ENCODE measurements around the gene CADM1. TPM values are rescaled to one million over a fixed set of nuclear protein-coding genes. Genes with fewer than 3 reads are reported as not detected.

The CADM1 gene
- total RNA-seq, 6 experiments from 2014 or later: 21.1 to 56.7 (median 30.6) TPM

DNA sequence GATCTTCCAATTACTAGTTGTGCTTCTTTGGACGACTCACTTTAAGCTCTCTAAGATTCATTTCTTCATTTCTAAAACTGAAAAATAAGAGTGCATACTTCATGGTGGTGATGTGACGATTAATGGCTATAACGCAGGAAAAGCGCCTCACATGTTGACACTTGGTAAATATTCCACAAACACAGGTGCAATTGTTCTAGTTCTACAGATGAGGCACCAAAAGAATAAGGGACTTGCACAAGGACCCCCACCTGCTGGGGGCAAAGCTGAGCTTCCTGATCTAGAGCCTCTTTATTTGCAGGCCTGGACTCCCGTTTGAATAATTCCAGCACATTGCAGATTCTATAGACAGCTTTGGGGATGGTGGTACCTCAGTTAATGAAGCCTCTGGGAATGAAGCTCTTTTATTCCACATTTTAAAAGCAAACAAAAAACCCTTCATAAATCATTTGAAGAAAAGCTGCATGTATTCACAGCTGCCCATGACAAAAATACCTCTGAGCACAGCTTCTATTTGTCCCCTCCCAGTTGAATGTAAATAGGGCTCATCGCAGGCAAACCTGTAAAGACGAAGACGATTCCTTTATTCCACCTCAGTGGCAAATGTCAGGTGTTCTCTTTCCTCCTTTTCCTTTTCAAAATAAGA, 14.9 kb upstream of the CADM1 start:
- no peak for TF ChIP-seq POLR2A (IDR thresholded peaks at IDR 0.05)
- TF ChIP-seq, protein P1, sequence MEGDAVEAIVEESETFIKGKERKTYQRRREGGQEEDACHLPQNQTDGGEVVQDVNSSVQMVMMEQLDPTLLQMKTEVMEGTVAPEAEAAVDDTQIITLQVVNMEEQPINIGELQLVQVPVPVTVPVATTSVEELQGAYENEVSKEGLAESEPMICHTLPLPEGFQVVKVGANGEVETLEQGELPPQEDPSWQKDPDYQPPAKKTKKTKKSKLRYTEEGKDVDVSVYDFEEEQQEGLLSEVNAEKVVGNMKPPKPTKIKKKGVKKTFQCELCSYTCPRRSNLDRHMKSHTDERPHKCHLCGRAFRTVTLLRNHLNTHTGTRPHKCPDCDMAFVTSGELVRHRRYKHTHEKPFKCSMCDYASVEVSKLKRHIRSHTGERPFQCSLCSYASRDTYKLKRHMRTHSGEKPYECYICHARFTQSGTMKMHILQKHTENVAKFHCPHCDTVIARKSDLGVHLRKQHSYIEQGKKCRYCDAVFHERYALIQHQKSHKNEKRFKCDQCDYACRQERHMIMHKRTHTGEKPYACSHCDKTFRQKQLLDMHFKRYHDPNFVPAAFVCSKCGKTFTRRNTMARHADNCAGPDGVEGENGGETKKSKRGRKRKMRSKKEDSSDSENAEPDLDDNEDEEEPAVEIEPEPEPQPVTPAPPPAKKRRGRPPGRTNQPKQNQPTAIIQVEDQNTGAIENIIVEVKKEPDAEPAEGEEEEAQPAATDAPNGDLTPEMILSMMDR (IDR thresholded peaks at IDR 0.05): no peak
- no peaks in the 10 kb centered on the region for H3K27me3 ChIP-seq
- H3K36me3 ChIP-seq: no peaks in the 10 kb centered on the region
- 93% methylated on average over 8 of the region's 8 CpGs for WGBS (ENCODE audit: insufficient coverage, low coverage, low lambda C conversion rate, missing lambda C conversion rate)
- peaks cover 0 to 17% (median 0%) of the 10 kb centered on the region in 4 donors for H3K4me1 ChIP-seq
- no peak overlapping the region for H3K27ac ChIP-seq
- DNase-seq: no peak
- intact Hi-C loops (cut with DNase I): no loop called here
- no peak for ATAC-seq
- no peak overlapping the region for H3K4me3 ChIP-seq
- H3K9me3 ChIP-seq: no peaks in the 10 kb centered on the region

DNA sequence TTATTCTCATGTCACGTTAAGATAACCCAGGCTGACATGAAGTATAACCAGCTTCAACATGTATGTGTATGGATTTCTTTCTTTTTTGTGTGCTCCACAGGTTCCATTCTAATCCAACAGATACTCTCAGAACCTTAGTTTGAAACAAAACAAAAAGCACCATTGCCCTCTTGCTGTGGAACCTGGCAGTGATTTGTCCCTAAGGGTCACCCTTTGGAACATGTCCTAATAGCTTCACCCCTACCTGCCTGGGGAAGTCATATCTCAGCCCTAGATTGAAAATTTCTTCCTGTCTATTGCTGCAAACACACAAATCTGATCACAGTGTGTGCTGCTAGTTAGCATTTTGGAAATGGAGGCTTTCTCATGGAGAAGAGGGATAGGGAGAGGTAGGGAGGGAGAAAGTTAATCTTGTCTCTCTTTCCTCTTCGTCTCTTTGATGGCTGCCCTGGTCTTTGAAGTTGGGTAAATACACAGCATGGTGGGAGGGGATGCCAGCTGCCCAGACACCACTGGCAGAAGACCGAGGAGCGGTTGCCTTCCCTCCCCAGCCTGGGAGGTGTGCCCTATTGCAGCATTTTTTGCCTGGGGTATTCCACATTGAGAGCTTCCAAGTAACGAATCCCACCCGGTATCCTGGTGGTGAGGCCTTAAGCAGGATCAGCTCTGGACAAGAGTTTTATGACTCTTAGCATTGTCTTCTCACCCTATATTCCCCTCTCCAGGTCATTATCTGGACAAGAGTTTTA, 11.6 kb upstream of the CADM1 start:
- H3K36me3 ChIP-seq: no peaks in the 10 kb centered on the region
- no peak overlapping the region for H3K4me3 ChIP-seq
- DNase-seq (no peak), ATAC-seq (peak; percentile 45 to 81 (median 46))
- H3K27ac ChIP-seq: no peak overlapping the region
- H3K27me3 ChIP-seq: no peaks in the 10 kb centered on the region
- intact Hi-C loops (cut with DNase I): no loop called here
- TF ChIP-seq, protein P1 (IDR thresholded peaks at IDR 0.05): peak; percentile 20 to 36 (median 28)
- no peak for TF ChIP-seq POLR2A (IDR thresholded peaks at IDR 0.05)
- no peaks in the 10 kb centered on the region for H3K9me3 ChIP-seq
- WGBS (ENCODE audit: insufficient coverage, low coverage, low lambda C conversion rate, missing lambda C conversion rate): 83% methylated on average over 2 of the region's 6 CpGs
- H3K4me1 ChIP-seq: no peaks in the 10 kb centered on the region

DNA sequence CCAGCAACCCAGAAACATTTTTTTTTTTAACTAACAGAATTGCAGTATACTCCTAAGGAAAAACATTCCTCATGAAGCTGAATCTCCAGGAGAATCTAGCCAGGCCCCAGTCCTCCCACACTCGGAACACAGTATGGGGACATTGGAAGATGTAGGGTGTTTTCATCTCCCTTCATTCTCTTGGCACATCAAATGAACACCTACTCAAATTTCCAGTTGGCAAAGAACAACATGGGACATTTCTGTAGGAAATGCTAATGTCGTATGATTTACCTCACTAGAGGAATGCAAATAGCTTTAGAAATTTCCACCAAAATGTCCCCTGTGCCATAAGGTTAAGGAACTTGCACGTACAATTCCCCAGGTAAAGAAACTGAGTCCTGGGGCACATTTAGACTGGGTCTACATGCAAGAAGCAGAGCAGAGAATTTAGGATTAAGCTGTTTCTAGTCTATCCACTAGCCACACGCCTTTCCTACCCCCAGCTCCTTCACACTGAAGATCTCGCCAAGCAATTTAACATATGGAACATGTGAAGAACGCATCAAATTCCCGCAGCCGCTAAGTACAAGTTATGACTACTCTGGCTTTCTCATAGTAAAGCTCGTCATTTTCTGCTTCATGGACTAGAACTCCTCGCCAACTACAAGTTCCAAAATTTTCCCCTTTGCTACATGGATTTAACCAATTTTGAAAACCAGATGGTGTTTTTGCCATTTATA, 2.9 kb upstream of the CADM1 start:
- H3K27me3 ChIP-seq: no peaks in the 10 kb centered on the region
- no peak overlapping the region for H3K27ac ChIP-seq
- 88% methylated on average over 10 of the region's 10 CpGs for WGBS (ENCODE audit: insufficient coverage, low coverage, low lambda C conversion rate, missing lambda C conversion rate)
- TF ChIP-seq, protein P1 (IDR thresholded peaks at IDR 0.05): no peak
- no peaks in the 10 kb centered on the region for H3K9me3 ChIP-seq
- DNase-seq (no peak), ATAC-seq (no peak)
- no peaks in the 10 kb centered on the region for H3K4me1 ChIP-seq
- no peak overlapping the region for H3K4me3 ChIP-seq
- intact Hi-C loops (cut with DNase I): loop anchor here in 1 of 2 donors (10.0 kb wide), 1 partner anchor 172 kb away; no protein-coding TSS in a partner anchor
- H3K36me3 ChIP-seq: no peaks in the 10 kb centered on the region

DNA sequence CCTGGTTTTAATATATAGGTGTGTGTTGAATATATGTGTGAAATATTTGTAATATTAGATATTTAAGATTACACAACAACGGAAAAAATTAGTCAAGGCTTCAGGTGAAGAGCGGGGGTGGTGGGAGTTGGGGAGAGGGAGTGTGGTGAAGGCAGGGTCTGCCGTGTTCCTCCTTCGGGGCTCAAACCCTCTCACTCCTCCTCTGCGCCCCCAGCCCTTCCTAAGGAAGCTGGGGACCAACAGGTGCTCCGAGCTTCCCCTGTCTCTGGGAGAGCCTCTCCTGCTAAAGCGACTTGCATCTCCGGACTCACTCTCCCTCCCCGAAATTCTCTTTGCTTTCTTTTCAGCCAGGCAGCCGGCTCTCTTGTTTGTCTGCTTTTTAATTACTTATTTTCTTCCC, 960 bp upstream of the CADM1 start:
- H3K4me3 ChIP-seq: peak overlapping the region; percentile 69 to 71 (median 69)
- intact Hi-C loops (cut with DNase I): loop anchor here in 1 of 2 donors (10.0 kb wide), 1 partner anchor 170 kb away; no protein-coding TSS in a partner anchor
- no peaks in the 10 kb centered on the region for H3K9me3 ChIP-seq
- peak in 1 of 3 donors; percentile 32 for DNase-seq
- no peak for TF ChIP-seq POLR2A (IDR thresholded peaks at IDR 0.05)
- TF ChIP-seq, protein P1 (IDR thresholded peaks at IDR 0.05): no peak
- peak in 1 of 4 donors; percentile 2 for ATAC-seq
- H3K4me1 ChIP-seq: peaks cover 0 to 17% (median 1%) of the 10 kb centered on the region in 4 donors
- 0% methylated on average over 10 of the region's 10 CpGs for WGBS (ENCODE audit: insufficient coverage, low coverage, low lambda C conversion rate, missing lambda C conversion rate)
- H3K27ac ChIP-seq: peak overlapping the region; percentile 83 to 92 (median 88)
- H3K27me3 ChIP-seq: no peaks in the 10 kb centered on the region
- no peaks in the 10 kb centered on the region for H3K36me3 ChIP-seq

Measured in right lobe of liver (tissue), 6 donors.